Suprapubic skin (tissue), 4 donors: ENCODE results near the gene OR2T27.

ENCODE experiments used
- EP300 ChIP-seq: sonication (generic); formaldehyde crosslinking; IDR thresholded peaks from one replicate; pipeline ENCODE4 v1.6.1; 2017; ENCODE audit warnings: antibody characterized with exemption
- POLR2A ChIP-seq, 2 donors: fragments of 450-650 bp; IDR thresholded peaks; one replicate each; pipeline ENCODE4 v1.6.1; 2017; ENCODE audit warnings: antibody characterized with exemption in 2 of 2, mild to moderate bottlenecking in 2 of 2, moderate library complexity in 2 of 2
- POLR2AphosphoS5 ChIP-seq, 3 donors: sonication (generic); formaldehyde crosslinking; IDR thresholded peaks; one replicate each; pipeline ENCODE4 v1.6.1; 2017; ENCODE audit warnings: antibody characterized with exemption in 3 of 3
- TF ChIP-seq, protein P1 (sequence below), 2 donors: fragments of 200-600 bp in 1 of 2; fragments of 450-650 bp in 1 of 2; sonication (generic) in 1 of 2; IDR thresholded peaks; one replicate each; pipeline ENCODE4 v1.5.1; 2016 to 2019; ENCODE audit warnings: antibody characterized with exemption in 2 of 2, mild to moderate bottlenecking in 1 of 2, moderate library complexity in 1 of 2

DNA sequence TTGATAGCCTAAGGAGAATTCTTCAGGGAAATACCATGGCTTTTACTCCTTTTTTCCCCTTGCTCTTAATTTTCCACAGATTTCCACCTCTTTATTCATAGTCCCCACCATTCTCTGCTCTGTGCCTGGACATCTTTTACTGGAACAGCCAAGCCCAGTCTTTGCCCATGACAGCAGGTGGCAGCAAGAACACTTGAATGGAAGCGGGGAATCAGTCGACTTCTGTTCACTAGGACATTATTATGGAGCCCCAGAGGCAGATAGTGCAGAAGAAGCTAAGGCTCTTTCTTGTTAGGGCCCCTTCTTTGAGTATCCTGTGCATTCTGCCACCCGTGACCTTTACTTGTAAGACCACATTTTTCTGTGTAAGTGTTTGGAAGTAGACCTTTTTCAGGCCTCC, 40.9 kb upstream of the OR2T27 start:
- TF ChIP-seq POLR2A (IDR thresholded peaks at IDR 0.05) (no peak), POLR2AphosphoS5 (IDR thresholded peaks at IDR 0.05) (no peak), EP300 (no peak)
- TF ChIP-seq, protein P1, sequence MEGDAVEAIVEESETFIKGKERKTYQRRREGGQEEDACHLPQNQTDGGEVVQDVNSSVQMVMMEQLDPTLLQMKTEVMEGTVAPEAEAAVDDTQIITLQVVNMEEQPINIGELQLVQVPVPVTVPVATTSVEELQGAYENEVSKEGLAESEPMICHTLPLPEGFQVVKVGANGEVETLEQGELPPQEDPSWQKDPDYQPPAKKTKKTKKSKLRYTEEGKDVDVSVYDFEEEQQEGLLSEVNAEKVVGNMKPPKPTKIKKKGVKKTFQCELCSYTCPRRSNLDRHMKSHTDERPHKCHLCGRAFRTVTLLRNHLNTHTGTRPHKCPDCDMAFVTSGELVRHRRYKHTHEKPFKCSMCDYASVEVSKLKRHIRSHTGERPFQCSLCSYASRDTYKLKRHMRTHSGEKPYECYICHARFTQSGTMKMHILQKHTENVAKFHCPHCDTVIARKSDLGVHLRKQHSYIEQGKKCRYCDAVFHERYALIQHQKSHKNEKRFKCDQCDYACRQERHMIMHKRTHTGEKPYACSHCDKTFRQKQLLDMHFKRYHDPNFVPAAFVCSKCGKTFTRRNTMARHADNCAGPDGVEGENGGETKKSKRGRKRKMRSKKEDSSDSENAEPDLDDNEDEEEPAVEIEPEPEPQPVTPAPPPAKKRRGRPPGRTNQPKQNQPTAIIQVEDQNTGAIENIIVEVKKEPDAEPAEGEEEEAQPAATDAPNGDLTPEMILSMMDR (IDR thresholded peaks at IDR 0.05) = no peak
